ENCODE measurements around the gene SDS.

DNA sequence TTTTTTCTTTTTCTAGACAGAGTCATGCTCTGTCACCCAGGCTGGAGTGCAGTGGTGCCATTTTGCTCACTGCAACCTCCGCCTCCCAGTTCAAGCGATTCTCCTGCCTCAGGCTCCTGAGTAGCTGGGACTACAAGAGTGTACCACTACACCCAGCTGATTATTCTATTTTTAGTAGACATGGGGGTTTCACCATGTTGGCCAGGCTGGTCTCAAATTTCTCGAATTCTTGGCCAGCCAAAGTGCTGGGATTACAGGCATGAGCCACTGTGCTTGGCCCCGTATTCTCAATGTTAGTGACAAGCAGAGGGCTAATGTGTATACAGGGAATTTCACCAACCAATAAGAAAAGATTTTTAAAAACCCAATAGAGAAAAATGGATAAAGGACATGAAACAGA is 36.9 kb downstream of the SDS start:
- TF ChIP-seq POLR2A (IDR thresholded peaks at IDR 0.05): no peak
- no peak for TF ChIP-seq CTCF (IDR thresholded peaks at IDR 0.05)
- TF ChIP-seq POLR2AphosphoS5 (IDR thresholded peaks at IDR 0.05): no peak
- no peak for TF ChIP-seq EP300 (IDR thresholded peaks at IDR 0.05)

Measured in sigmoid colon (tissue), 4 donors.